Endothelial cell of umbilical vein (primary cell): ENCODE measurements around the gene ACSL4. TPM values are rescaled to one million over a fixed set of nuclear protein-coding genes. Genes with fewer than 3 reads are reported as not detected.
A peak's percentile ranks its signal among the peaks of the same experiment; 100 is the strongest.

Experiments
- BruUV-seq: library from RNA; stranded (reverse); fragments of 400-500 nt; replicated peaks from 2 replicates; lab custom pipeline; 2021; lab: Mats Ljungman, UMichigan
- CTCF ChIA-PET: fragments of 300-600, 350-600 bp; sonication (Branson Sonifier 250); formaldehyde crosslinking; loops from one replicate; lab custom pipeline; 2021; ENCODE audit warnings: antibody characterized with exemption, inconsistent platforms; lab: Charles Lee
- POLR2A ChIA-PET: fragments of 300-600, 350-600 bp; sonication (Branson Sonifier 250); formaldehyde crosslinking; loops from one replicate; lab custom pipeline; 2021; ENCODE audit warnings: antibody characterized with exemption, inconsistent platforms; lab: Charles Lee
- DNase-seq: peaks from one replicate; pipeline ENCODE4 v3.0.0-alpha.2; 2011; ENCODE audit warnings: low read depth, low spot score
- FAIRE-seq: peaks from 2 replicates; lab custom pipeline; 2011; peaks lifted over from hg19 to GRCh38; lab: Jason Lieb, UNC
- H2AFZ ChIP-seq: 2 replicates; pipeline ENCODE4 v1.6.0; 2012; ENCODE audit warnings: low read depth, low read length, control low read depth, inconsistent platforms
- H3K27ac ChIP-seq: 2 replicates; pipeline ENCODE4 v1.5.1; 2011; ENCODE audit warnings: low read depth, mild to moderate bottlenecking, control low read depth, low read length, moderate library complexity; ENCODE audit not compliant: insufficient read depth
- H3K27me3 ChIP-seq, 2 experiments: 2 replicates each; pipeline versions ENCODE4 v1.6.0 to v1.6.1; 2011; ENCODE audit warnings: low read length in 2 of 2, mixed read lengths in 1 of 2; ENCODE audit not compliant: control insufficient read depth in 2 of 2, insufficient read depth in 2 of 2
- H3K36me3 ChIP-seq, 2 experiments: 2 replicates in 1 of 2; 3 replicates in 1 of 2; pipeline ENCODE4 v1.5.1; 2011; ENCODE audit warnings: low read length in 2 of 2, mild to moderate bottlenecking in 1 of 2, moderate library complexity in 1 of 2; ENCODE audit not compliant: control insufficient read depth in 2 of 2, insufficient read depth in 2 of 2; ENCODE audit errors: extremely low read depth in 1 of 2
- H3K4me1 ChIP-seq: 3 replicates; pipeline ENCODE4 v1.5.1; 2011; ENCODE audit warnings: mild to moderate bottlenecking, low read length; ENCODE audit not compliant: control insufficient read depth, insufficient read depth; ENCODE audit errors: extremely low read depth
- H3K4me2 ChIP-seq: 2 replicates; pipeline ENCODE4 v1.6.1; 2011; ENCODE audit warnings: low read length, control low read depth, mixed read lengths; ENCODE audit not compliant: insufficient read depth
- H3K4me3 ChIP-seq, 3 experiments: fragments of 200-600 bp in 1 of 3; sonication (generic), shearing (Covaris generic) in 1 of 3; replicated peaks in 1 of 3; 2 replicates each; pipeline ENCODE4 v1.5.1; 2011 to 2016; ENCODE audit warnings: control low read depth in 3 of 3, low read length in 3 of 3, mild to moderate bottlenecking in 2 of 3, inconsistent platforms in 1 of 3, low read depth in 1 of 3, moderate library complexity in 1 of 3; ENCODE audit not compliant: insufficient read depth in 1 of 3
- H3K79me2 ChIP-seq: 2 replicates; pipeline ENCODE4 v1.6.0; 2012; ENCODE audit warnings: low read length, inconsistent platforms; ENCODE audit not compliant: control insufficient read depth, insufficient read depth
- H3K9ac ChIP-seq: replicated peaks from 2 replicates; pipeline ENCODE3; 2011; ENCODE audit warnings: low read length, control low read depth; ENCODE audit not compliant: insufficient read depth; ENCODE audit errors: extremely low read depth
- H3K9me1 ChIP-seq: replicated peaks from 3 replicates; pipeline ENCODE4 v1.6.0; 2011; ENCODE audit warnings: mild to moderate bottlenecking, low read length; ENCODE audit not compliant: control insufficient read depth, insufficient read depth; ENCODE audit errors: extremely low read depth
- H3K9me3 ChIP-seq: replicated peaks from 2 replicates; pipeline ENCODE4 v1.5.1; 2012; ENCODE audit warnings: low read length, inconsistent platforms; ENCODE audit not compliant: control insufficient read depth, insufficient read depth
- H4K20me1 ChIP-seq: replicated peaks from 2 replicates; pipeline ENCODE3; 2011; ENCODE audit warnings: mild to moderate bottlenecking, low read length; ENCODE audit not compliant: control insufficient read depth, insufficient read depth; ENCODE audit errors: extremely low read depth
- CTCF ChIP-seq, 2 donors: IDR thresholded peaks; 1 replicate in 1 of 2; 2 replicates in 1 of 2; pipeline ENCODE4 v1.5.1; 2011; ENCODE audit warnings: low read length in 2 of 2, mild to moderate bottlenecking in 2 of 2, moderate library complexity in 2 of 2, control low read depth in 1 of 2, inconsistent platforms in 1 of 2, low read depth in 1 of 2; ENCODE audit not compliant: insufficient read depth in 1 of 2; ENCODE audit errors: extremely low read depth in 1 of 2
- EZH2 ChIP-seq: IDR thresholded peaks from 2 replicates; pipeline ENCODE4 v1.6.1; 2012; ENCODE audit warnings: borderline replicate concordance, low read depth, mild to moderate bottlenecking, moderate library complexity, low read length, inconsistent platforms; ENCODE audit not compliant: severe bottlenecking
- FOS ChIP-seq: IDR thresholded peaks from 2 replicates; pipeline ENCODE4 v1.6.1; 2011; ENCODE audit warnings: mild to moderate bottlenecking, low read length, moderate library complexity, borderline replicate concordance; ENCODE audit not compliant: insufficient read depth
- GATA2 ChIP-seq: IDR thresholded peaks from 2 replicates; pipeline ENCODE4 v1.7.0; 2011; ENCODE audit warnings: low read depth, mild to moderate bottlenecking, moderate library complexity, mixed read lengths, low read length; ENCODE audit not compliant: insufficient read length, insufficient read depth
- JUN ChIP-seq: IDR thresholded peaks from 2 replicates; pipeline ENCODE4 v1.6.1; 2011; ENCODE audit warnings: borderline replicate concordance, low read depth; ENCODE audit not compliant: insufficient read length, insufficient read depth
- MAX ChIP-seq: IDR thresholded peaks from 2 replicates; pipeline ENCODE4 v1.6.1; 2011; ENCODE audit not compliant: insufficient read depth, insufficient read length
- MYC ChIP-seq: IDR thresholded peaks from one replicate; pipeline ENCODE4 v1.6.1; 2011; ENCODE audit warnings: mild to moderate bottlenecking, low read depth, low read length
- POLR2A ChIP-seq: IDR thresholded peaks from 2 replicates; pipeline ENCODE4 v1.6.1; 2012; ENCODE audit warnings: low read depth, mild to moderate bottlenecking, control low read depth, low read length
- POLR2AphosphoS5 ChIP-seq: IDR thresholded peaks from 2 replicates; pipeline ENCODE4 v1.6.1; 2012; ENCODE audit warnings: low read depth, mild to moderate bottlenecking, control low read depth, low read length, moderate library complexity; ENCODE audit not compliant: insufficient read depth
- dilution Hi-C: fragments of 300-500 bp; cut with MboI; formaldehyde crosslinking; loops from one replicate; pipeline ENCODE4 v1.15.0; 2019; ENCODE audit warnings: low sequenced_read_pairs; ENCODE audit not compliant: extremely low pct_ligation_motif_present
- intact Hi-C: fragments of 100-400 bp; cut with micrococcal nuclease; formaldehyde crosslinking; loops from one replicate; pipeline ENCODE4 v1.10.0; 2022
- polyA plus RNA-seq, 4 experiments: library from polyadenylated mRNA; depleted of rRNA in 3 of 4; stranded (reverse) in 3 of 4; unstranded in 1 of 4; fragments of >200 nt; gene quantifications; 2 replicates each; pipeline versions ENCODE4 v1.2.1 to v1.2.3, GENCODE V29; 2011 to 2012; ENCODE audit warnings: missing spikeins in 1 of 4
- total RNA-seq: library from RNA; stranded (reverse); gene quantifications from 2 replicates; pipeline ENCODE4 v1.2.3, GENCODE V29; 2021

The ACSL4 gene
- total and polyA plus RNA-seq, 2 donors (not counting 3 experiments of a cell fraction or from before 2014, with no cell fraction given) = 20.7 to 85.5 TPM

- H3K4me3 ChIP-seq = no peak overlapping the region
- H3K9me1 ChIP-seq = no peaks in the 10 kb centered on the region
- no peaks in the 10 kb centered on the region for H3K79me2 ChIP-seq
- intact Hi-C loops = no loop called here
- H3K9me3 ChIP-seq = no peaks in the 10 kb centered on the region
- POLR2A ChIA-PET = no interaction called here
- no peaks in the 10 kb centered on the region for H4K20me1 ChIP-seq
- TF ChIP-seq CTCF (IDR thresholded peaks at IDR 0.05; ENCODE audit: extremely low read depth in 1 of 2, insufficient read depth in 1 of 2, low read depth in 1 of 2, low read length in 2 of 2) (no peak), MAX (no peak), JUN (no peak), MYC (no peak), EZH2 (no peak), POLR2A (no peak), GATA2 (no peak), POLR2AphosphoS5 (no peak), FOS (no peak)
- H3K4me1 ChIP-seq = no peaks in the 10 kb centered on the region
- H3K27me3 ChIP-seq = no peaks in the 10 kb centered on the region
- H3K4me2 ChIP-seq = no peak overlapping the region
- FAIRE-seq (peak; percentile 64), DNase-seq (no peak)
- no TSS peak for BruUV-seq
- CTCF ChIA-PET = interaction anchor here (1.9 kb wide), 1 partner anchor 117 kb away, joined by 7 read pairs; no protein-coding TSS in a partner anchor
- no peak overlapping the region for H2AFZ ChIP-seq
- no peak overlapping the region for H3K9ac ChIP-seq
- H3K36me3 ChIP-seq = no peaks in the 10 kb centered on the region
- no peak overlapping the region for H3K27ac ChIP-seq
- dilution Hi-C loops = no loop called here
Measured at GRCh38 chrX:109740433-109740809, 7.4 kb upstream of the ACSL4 start.
